GM12878 (cell line): Measurements from ENCODE around the gene APBB3.

Experiments
- STAT1 ChIP-seq: fragments of 450-650 bp; conservative IDR thresholded peaks from 2 replicates; pipeline ENCODE4 v1.6.1; 2014; ENCODE audit warnings: antibody characterized with exemption, mild to moderate bottlenecking
- TAF1 ChIP-seq: IDR thresholded peaks from 2 replicates; pipeline ENCODE4 v1.6.1; 2011; ENCODE audit warnings: mild to moderate bottlenecking, low read depth, low read length, borderline replicate concordance

GRCh38 chr5:140570488-140570887 lies 6.1 kb upstream of the APBB3 start:
- no peak for TF ChIP-seq STAT1
- no peak for TF ChIP-seq TAF1
